Sigmoid colon (tissue), 4 donors: ENCODE results near the gene AGBL1.

Experiments
- CTCF ChIP-seq, 4 experiments: fragments of 450-650 bp in 3 of 4; fragments of 200-600 bp in 1 of 4; IDR thresholded peaks; one replicate each; pipeline ENCODE4 v1.5.1; 2016 to 2019; ENCODE audit warnings: antibody characterized with exemption in 4 of 4, mild to moderate bottlenecking in 3 of 4, moderate library complexity in 2 of 4
- POLR2A ChIP-seq, 2 donors: fragments of 450-650 bp; IDR thresholded peaks; one replicate each; pipeline ENCODE4 v1.6.1; 2016; ENCODE audit warnings: antibody characterized with exemption in 2 of 2, mild to moderate bottlenecking in 2 of 2, moderate library complexity in 2 of 2
- POLR2AphosphoS5 ChIP-seq, 4 donors: sonication (generic); formaldehyde crosslinking; IDR thresholded peaks; one replicate each; pipeline ENCODE4 v1.6.1; 2017; ENCODE audit warnings: antibody characterized with exemption in 4 of 4

GRCh38 chr15:86362555-86362954, 282.9 kb downstream of the AGBL1 start:
- TF ChIP-seq CTCF (IDR thresholded peaks at IDR 0.05) (no peak), POLR2AphosphoS5 (IDR thresholded peaks at IDR 0.05) (no peak), POLR2A (IDR thresholded peaks at IDR 0.05) (no peak)
